ENCODE measurements around the gene RNF225.
A peak's percentile ranks its signal among the peaks of the same experiment; 100 is the strongest.
"Not testable (repeated sequence)": the region's sequence is repeated elsewhere in the genome, so short reads cannot be mapped to it uniquely, and the experiment has no call there.

RNF225 gene

DNA sequence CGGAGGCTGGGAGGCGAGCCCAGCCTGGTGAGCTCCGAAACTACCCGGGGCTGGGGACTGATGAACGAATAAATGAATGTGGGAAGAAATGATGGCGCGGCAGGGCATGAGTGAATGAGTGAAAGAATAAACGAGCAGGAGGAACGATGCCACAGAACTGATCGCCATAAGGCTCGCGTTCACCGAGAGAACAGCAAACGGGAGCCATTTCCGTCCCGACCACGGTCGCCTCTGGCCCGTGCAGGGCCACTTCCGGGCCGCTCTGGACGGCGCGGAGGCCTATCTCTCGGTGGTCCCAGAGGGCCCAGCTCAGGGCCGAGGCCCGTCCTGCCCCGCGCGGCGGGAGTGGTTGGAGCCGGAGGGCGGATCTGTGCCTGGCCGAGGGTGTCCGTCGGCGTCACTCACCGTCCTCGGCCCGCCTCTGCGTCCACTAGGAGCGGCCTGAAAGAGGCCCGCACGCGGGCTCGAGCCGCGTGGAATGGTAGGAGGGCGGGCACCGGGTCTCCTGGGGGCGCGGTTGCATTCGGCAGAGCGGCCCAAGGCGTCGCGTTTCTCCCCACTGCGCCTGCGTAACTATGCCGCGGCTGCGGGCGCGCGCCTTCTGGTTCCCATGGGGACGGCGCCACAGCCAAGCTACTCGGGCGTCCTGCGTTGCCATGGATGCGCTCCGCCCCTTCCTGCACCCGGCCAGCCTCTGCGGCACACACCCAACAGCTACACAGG lies 33.0 kb upstream of the RNF225 start, which contains the start of gene ZNF497:
ZNF497 (minus strand) TSS at position 480 of the 723 bp plus-strand sequence. CDS start 5,116 bp downstream, outside the sequence.
- peak; percentile 92 for DNase-seq

DNA sequence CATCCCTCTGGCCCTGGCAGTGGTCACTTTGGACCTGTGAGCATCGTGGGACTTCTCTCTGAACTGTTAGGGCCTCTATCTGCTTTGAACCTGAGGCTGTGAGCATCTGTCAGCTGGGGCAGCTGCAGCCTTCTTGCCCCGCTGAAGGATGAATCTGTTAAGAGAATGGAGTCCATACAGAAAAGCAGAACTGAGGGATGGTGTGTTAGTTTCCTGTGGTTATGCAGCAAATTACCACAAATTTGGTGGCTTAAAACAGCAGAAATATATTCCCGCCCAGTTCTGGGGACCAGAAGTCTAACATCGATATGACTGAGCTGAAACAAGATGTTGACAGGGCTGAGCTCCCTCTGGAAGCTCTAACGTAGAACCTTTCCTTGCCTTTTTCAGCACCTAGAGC lies 31.3 kb upstream of the RNF225 start:
- DNase-seq = no peak

DNA sequence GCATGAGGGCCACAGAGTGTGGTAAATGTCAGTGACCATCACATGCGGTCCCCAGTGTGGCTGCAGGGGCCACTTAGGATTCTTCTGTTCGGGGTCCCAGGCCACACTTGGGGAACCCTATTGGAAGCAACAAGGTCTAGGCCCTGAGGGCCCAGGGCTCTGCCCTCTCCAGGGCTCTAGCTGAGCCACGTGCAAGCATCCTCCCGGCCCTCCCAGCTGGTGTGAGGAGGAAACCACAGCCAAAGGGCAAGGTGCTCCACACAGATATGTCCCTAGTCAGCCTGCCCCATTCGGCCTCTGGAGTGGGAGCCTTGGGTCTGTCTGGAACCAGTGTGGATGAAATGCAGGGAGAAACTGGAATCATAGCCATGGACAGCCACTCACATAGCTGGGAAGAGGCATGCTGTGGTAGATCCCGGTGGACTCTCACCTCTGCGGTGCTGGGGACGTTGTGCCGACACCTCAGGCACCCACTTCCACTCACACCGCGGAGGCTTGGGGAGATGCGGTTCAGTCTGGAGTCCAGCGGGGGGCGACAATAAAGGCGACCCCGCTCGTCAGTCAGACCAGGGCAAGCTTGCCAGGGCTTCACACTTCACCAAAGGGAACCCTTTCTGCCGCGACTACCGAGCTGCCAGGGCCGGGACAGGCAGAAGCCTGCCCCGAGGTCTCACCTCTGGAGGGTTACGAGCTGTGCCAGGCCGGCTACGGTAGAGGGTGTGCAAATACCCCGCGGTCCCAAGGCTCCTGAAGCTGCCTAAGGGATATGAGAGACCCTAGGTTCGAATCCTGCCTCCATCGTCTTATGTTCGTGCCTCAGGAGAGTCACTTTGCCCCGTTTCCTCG lies 28.6 kb upstream of the RNF225 start:
- DNase-seq = no peak

DNA sequence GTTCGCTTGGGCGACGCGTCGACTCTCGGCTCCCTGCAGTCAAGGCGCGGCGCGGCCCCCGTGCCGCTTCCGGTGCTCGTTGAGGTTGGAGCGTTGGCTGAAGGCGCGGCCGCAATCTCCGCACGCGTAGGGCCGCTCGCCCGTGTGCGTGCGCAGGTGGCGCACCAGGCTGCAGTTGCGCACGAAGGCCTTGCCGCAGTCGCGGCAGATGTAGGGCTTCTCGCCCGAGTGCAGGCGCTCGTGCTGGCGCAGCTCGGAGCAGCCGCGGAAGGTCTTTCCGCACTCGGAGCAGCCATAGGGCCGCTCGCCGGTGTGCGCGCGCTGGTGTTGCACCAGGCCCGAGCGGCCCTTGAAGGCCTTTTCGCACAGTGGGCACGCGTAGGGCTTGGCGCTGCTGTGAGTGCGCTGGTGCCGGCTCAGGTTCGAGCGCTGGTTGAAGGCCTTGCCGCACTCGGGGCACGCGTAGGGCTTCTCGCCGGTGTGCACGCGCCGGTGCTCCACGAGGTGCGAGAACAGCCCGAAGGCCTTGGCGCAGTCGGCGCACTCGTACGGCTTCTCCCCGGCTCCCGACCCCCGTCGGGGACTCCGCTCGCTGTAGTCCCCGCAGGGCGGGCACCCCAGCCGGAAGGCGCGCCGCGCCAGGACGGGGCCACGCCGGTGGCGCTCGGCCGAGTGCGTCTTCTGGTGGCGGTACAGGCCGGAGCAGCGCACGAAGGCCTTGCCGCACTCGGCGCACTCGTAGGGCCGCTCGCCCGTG lies 27.6 kb upstream of the RNF225 start:
- no peak for DNase-seq

GRCh38 chr19:58368561-58369360 lies 26.7 kb upstream of the RNF225 start:
- no peak for DNase-seq

DNA sequence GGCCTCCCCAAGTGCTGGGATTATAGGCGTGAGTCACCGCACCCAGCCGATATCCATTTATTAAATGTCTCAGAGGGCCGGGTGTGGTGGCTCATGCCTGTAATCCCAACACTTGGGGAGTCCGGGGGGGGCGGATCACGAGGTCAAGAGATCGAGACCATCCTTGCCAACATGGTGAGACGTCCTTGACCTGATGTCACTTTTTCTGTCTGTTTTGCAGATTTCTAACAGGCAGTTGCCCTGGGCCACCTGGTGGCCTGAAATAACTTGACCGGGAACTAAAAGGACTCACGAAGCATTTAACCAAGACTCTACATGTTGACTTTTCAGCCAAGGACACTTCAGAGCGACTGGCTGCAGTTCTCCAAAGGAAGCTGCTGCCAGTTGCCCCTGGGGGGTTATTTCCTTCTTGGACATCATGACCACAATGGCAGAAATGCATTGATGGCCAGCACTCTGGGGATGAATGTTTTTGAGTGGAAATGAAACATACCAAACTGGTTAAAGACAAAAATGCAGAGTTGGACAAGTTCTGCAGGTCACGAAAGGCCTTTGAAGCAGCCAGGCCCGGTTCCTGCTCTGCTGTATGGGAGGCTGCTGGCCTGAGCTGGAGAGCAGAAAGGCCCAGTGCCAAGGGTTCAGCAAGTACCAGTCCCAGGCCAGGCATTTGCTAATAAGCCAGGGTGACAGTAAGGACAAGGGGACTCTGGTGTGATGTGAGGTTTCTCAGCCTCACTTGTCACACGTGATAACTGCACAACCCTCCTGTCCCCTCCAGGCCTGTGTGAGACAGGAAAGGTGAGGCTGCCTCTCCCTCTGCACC lies 22.9 kb upstream of the RNF225 start:
- DNase-seq = no peak

- no peak for DNase-seq
Observed at GRCh38 chr19:58374200-58374599, 21.3 kb upstream of the RNF225 start.

GRCh38 chr19:58376724-58377123 lies 18.7 kb upstream of the RNF225 start:
- not testable (repeated sequence) for DNase-seq

DNA sequence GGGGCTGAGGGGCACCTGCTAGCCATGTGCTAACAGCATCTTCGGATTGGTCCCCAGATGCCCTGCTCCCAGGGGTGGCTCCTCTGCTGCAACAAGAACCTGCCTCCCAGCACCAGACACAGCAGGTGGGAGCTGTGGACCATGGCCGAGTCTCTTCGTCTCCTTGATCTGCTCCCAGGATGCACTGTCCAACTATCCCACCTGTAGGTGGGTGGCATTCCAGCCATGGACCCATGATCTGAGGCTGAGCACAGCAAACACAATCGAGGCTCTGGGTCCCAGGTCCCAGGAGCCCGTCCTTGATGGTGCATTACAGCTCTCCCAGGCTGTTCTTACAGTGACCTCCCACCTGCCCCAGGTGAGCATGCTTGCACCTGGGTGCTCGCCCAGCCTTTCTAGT lies 16.2 kb upstream of the RNF225 start:
- DNase-seq = no peak

- DNase-seq = no peak
Observed at GRCh38 chr19:58380037-58380661, 15.3 kb upstream of the RNF225 start.

DNA sequence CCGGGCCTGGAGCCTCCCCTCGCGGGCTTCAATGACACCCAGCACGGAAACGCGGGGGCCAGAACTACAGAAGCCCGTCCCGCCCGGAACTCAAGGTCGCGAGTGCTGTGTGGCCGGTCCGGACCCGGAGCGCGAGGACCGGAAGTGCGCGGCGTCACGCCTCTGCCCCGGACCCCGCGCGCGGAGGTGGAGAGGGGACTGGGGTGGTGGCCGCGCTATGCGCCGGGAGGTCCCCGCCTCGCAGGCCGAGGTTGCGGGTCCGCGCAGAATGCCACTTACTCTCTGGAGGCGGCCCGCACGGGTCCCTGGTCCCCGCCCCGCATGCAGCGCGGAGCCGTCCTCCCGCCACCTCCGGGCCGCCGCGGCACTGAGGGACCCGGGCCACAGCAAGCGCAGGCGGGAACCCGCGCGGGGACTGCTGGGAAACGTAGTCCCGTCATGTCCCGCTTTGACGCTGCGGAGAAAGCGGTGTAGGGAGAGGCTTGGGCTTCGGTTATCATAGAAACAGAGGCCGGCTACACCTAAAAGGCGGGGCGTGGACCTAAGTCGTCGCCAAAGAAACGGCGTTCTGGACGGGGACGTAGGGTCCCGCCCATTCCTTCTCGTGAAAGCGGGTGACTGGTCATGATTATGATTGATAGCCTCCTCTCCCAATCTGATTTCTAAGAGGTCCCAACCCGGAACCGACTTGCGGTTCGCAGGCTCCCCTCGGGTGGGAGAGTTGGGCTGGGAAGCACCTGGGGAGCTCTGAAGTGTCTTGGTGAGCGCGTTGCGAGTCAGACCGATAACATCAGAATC lies 14.6 kb upstream of the RNF225 start, which contains the start of gene ZNF837:
ZNF837 (minus strand) TSS at position 369 of the 798 bp plus-strand sequence. CDS start 11,698 bp downstream, outside the sequence.
- DNase-seq = peak; percentile 90

DNA sequence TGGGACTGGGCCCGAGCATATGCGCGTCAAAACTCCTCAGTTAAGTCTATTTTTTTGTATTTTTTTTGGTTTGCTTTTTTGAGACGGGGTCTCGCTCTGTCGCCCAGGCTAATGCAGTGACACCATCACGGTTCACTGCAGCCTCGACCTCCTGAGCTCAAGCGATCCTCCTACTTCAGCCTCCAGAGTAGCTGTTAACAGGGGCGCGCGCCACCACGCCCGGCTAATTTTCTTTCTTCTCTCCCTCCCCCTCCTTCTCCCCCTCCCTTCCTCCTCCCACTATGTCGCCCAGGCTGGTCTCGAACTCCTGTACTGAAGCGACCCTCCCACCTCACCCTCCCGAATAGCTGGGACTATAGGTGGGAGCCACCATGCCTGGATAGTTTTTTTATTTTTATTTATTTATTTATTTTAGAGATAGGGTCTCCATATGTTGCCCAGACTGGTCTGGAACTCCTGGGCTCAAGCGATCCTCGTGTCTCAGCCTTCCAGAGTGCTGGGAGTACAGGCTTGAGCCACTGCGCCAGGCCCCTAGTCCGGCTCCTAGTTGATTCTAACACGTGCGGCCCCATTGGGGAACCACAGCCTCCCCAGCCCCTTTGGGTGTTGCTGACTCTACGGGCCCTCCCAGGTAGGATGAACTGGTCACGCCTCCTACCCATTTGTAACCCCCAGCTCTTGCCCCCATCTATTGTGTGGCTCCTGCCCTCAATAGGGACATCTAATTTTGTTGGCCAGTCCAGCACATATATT lies 13.8 kb upstream of the RNF225 start:
- no peak for DNase-seq

GRCh38 chr19:58382997-58383603 lies 12.4 kb upstream of the RNF225 start:
- no peak for DNase-seq

- no peak for DNase-seq
Observed at GRCh38 chr19:58385313-58385890, 10.1 kb upstream of the RNF225 start.

GRCh38 chr19:58385891-58386575 lies 9.4 kb upstream of the RNF225 start:
- DNase-seq = no peak

- DNase-seq = peak; percentile 84
Observed at GRCh38 chr19:58386576-58387337, 8.7 kb upstream of the RNF225 start, which contains the start of gene RPS5. RPS5 (plus strand) TSS chr19:58387269; CDS start chr19:58388138, 869 bp downstream.
